Fibroblast of skin of back (primary cell): ENCODE results near the gene NACA2.

ENCODE experiments used
- DNase-seq: peaks from one replicate; pipeline ENCODE4 v3.0.0-alpha.2; 2013

NACA2 gene

DNA sequence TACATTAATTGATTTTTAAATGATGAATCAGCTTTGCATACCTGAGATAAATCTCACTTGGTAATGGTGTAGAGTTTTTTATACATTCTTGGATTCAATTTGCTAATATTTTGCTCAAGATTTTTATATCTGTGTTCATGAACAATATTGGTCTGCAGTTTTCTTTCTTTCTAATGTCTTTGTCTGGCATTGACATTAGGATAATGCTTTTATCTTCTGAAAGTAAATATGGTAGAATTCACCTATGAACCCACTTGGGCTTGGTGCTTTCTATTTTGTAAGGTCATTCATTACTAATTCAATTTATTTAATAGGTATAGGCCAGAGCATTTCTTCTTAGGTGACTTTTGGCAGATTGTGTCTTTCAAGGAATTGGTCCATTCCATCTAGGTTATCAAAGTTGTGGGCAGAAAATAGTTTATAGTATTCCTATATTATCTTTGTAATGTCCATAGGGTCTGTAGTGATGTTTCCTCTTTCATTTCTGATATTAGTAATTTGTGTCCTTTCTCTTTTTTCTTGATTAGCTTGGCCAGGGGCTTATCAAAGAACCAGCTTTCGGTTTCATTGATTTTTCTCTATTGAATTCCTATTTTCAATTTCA, 45.6 kb downstream of the NACA2 start:
- DNase-seq = no peak

DNA sequence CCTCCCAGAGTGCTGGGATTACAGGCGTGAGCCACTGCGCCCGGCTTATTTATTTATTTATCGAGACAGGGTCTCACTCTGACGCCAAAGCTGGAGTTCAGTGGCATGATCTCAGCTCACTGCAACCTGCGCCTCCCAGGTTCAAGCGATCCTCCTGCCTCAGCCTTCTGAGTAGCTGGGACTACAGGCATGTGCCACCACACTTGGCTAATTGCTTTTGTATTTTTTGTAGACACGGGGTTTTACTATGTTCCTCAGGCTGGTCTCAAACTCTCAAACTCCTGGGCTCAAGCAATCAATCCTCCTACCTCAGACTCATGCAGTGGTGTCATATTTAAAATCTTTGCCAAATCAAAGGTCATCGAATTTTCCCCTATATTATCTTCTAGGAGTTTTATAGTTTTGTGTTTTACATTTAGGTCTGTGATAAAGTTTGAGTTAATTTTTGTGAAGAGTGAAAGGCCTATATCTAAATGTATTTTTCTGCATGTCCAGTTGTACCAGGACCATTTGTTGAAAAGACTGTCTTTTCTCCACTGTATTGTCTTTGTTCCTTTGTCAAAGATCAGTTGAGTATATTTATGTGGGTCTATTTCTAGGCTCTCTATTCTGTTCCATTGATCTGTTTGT, 47.1 kb downstream of the NACA2 start:
- no peak for DNase-seq

DNA sequence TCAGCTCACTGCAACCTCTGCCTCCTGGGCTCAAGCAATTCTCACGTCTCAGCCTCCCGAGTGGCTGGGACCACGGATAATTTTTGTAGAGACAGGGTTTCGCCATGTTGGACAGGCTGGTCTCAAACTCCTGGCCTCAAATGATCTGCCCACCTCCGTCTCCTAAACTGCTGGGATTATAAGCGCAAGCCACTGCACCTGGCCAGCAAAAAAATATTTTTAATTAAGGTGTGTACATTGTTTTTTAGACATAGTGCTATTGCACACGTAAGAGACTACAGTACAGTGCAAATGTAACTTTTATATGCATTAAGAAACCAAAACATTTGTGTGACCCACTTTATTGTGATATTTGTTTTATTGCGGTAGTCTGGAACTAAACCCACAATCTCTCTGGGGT, 49.0 kb downstream of the NACA2 start:
- no peak for DNase-seq

DNA sequence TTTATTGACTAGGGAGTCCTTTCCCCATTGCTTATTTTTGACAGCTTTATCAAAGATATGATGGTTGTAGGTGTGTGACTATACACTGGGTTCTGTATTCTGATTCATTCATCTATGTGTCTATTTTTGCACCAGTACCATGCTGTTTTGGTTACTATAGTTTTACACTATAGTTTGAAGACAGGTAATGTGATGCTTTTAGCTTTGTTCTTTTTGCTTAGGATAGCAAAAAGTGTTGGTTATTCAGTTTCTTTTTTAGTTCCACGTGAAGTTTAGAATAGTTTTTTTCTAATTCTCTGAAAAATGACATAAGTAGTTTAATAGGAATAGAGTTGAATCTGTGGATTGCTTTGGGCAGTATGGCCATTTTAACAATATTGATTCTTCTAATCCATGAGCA, 50.1 kb downstream of the NACA2 start:
- no peak for DNase-seq
